Nephron progenitor cell (in vitro differentiated cells): ENCODE results near the gene ILF2.

Source experiments
- DNase-seq: peaks from one replicate; pipeline ENCODE4 v3.0.0; 2021
- H3K27ac Mint-ChIP-seq: 2 replicates; pipeline ENCODE4 v1.8.0; 2021; ENCODE audit warnings: mild to moderate bottlenecking, moderate library complexity, mixed read lengths
- H3K27me3 Mint-ChIP-seq: 2 replicates; pipeline ENCODE4 v1.8.0; 2021; ENCODE audit warnings: mild to moderate bottlenecking, low read depth, mixed read lengths; ENCODE audit not compliant: poor library complexity
- H3K36me3 Mint-ChIP-seq: 2 replicates; pipeline ENCODE4 v1.8.0; 2021; ENCODE audit warnings: low read depth, mixed read lengths
- H3K4me1 Mint-ChIP-seq: 2 replicates; pipeline ENCODE4 v1.8.0; 2021; ENCODE audit warnings: mixed read lengths
- H3K4me3 Mint-ChIP-seq: 2 replicates; pipeline ENCODE4 v1.8.0; 2021; ENCODE audit warnings: mild to moderate bottlenecking, moderate library complexity, mixed read lengths
- H3K9me3 Mint-ChIP-seq: 2 replicates; pipeline ENCODE4 v1.8.0; 2021; ENCODE audit warnings: mild to moderate bottlenecking, moderate library complexity, mixed read lengths
- TF ChIP-seq, protein P1 (sequence below): fragments of 200-600 bp; sonication (generic); IDR thresholded peaks from 2 replicates; pipeline ENCODE4 v1.5.0; 2021; ENCODE audit warnings: antibody characterized with exemption

The ILF2 gene

DNA sequence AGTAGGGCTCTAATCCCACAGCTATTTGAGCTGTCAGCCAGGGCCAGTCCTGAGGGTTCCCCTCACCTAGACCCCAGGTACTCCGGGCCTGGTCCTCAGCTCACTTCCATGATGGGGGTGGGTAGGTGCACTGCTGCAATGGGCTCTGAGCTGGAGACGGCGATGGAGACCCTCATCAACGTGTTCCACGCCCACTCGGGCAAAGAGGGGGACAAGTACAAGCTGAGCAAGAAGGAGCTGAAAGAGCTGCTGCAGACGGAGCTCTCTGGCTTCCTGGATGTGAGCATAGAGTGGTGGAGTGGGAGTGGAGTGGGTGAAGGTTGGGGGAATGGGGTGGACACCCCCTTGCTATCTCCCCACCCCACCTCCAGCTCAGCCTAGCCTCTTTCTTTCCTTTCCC is 40.4 kb downstream of the ILF2 start:
- H3K4me3 Mint-ChIP-seq, result no peak overlapping the region
- H3K27ac Mint-ChIP-seq, result peak overlapping the region; percentile 75
- H3K9me3 Mint-ChIP-seq, result peaks cover 12% of the 10 kb centered on the region
- H3K36me3 Mint-ChIP-seq, result peaks cover 25% of the 10 kb centered on the region
- peaks cover 3% of the 10 kb centered on the region for H3K27me3 Mint-ChIP-seq
- peaks cover 89% of the 10 kb centered on the region for H3K4me1 Mint-ChIP-seq
- DNase-seq, result no peak
- TF ChIP-seq, protein P1, sequence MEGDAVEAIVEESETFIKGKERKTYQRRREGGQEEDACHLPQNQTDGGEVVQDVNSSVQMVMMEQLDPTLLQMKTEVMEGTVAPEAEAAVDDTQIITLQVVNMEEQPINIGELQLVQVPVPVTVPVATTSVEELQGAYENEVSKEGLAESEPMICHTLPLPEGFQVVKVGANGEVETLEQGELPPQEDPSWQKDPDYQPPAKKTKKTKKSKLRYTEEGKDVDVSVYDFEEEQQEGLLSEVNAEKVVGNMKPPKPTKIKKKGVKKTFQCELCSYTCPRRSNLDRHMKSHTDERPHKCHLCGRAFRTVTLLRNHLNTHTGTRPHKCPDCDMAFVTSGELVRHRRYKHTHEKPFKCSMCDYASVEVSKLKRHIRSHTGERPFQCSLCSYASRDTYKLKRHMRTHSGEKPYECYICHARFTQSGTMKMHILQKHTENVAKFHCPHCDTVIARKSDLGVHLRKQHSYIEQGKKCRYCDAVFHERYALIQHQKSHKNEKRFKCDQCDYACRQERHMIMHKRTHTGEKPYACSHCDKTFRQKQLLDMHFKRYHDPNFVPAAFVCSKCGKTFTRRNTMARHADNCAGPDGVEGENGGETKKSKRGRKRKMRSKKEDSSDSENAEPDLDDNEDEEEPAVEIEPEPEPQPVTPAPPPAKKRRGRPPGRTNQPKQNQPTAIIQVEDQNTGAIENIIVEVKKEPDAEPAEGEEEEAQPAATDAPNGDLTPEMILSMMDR, result no peak

DNA sequence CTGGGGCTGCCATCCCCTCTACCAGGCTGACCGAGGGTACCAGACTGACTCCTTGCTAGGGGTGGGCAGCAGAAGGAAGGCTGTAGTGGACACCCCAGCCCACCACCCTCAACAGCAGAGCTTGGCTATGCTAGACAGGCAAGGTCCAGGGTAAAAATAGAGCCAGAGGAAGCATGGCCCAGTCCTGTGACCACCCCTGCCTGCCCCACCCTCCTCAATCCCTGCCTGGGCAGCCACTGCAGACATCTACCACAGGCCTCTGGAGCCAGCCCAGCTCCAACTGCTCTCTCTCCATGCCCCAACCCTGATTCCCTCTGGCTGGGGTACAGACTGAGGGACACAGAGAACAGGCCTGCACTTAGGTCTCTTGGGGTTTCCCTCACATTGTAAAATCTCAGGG is 40.8 kb downstream of the ILF2 start:
- H3K4me3 Mint-ChIP-seq, result no peak overlapping the region
- H3K9me3 Mint-ChIP-seq, result peaks cover 12% of the 10 kb centered on the region
- TF ChIP-seq, protein P1, result no peak
- H3K36me3 Mint-ChIP-seq, result peaks cover 29% of the 10 kb centered on the region
- H3K27me3 Mint-ChIP-seq, result peaks cover 3% of the 10 kb centered on the region
- peaks cover 91% of the 10 kb centered on the region for H3K4me1 Mint-ChIP-seq
- no peak for DNase-seq
- peak overlapping the region; percentile 75 for H3K27ac Mint-ChIP-seq

DNA sequence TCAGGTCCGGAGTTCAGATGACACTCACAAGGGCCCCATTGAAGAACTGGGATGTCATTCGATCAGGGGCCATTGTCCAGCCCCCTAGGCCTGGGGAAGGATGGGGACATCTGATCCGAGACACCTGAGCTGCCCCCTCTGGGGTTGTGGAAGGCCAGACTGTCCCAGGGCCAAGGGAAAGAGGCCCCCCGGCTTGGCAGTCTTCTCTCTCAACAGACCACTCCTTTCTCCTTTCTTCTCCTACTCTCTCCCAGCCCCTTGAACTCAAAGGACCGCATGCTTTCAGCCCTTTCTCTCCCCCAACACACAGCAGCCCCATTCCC is 41.5 kb downstream of the ILF2 start:
- peaks cover 32% of the 10 kb centered on the region for H3K36me3 Mint-ChIP-seq
- TF ChIP-seq, protein P1, result no peak
- peaks cover 92% of the 10 kb centered on the region for H3K4me1 Mint-ChIP-seq
- peaks cover 3% of the 10 kb centered on the region for H3K27me3 Mint-ChIP-seq
- H3K4me3 Mint-ChIP-seq, result peak overlapping the region; percentile 49
- peak overlapping the region; percentile 75 for H3K27ac Mint-ChIP-seq
- no peak for DNase-seq
- H3K9me3 Mint-ChIP-seq, result peaks cover 12% of the 10 kb centered on the region

DNA sequence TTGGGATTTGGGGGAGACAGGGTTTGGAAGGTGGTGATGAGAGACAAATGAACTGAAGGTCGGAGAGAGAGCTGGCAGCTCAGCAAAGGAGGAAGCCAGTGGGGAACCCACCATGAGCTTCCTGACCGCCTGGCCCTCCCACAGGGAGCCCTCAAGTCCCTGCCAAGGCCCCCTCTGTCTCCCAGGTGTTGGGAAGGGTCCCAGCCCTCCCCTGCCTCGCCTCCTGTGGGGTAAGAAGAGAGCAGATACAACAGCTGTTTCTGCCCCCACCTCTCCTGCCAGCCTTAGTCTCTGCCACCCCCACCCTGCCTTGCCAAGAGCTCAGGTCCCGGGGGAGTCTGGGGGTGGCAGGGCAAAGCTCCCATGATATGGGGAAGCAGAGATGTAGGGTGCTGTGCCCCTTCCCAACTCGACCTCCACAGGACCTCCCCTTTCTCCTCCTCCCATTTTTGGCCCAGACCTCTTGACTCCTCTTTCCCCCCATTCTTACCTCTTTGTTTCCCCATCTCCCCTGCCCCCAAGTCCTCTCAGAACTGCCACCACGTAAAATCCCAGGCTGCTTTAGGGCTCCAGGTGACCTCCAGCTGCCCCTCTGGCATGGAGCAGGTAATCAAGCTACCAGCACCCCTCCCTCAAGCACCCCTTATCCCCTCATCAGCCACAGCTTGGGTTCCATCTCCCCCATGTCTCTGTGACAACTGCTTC is 42.0 kb downstream of the ILF2 start:
- Mint-ChIP-seq H3K4me3 (peak overlapping the region; percentile 38), H3K27ac (no peak overlapping the region), H3K4me1 (peaks cover 94% of the 10 kb centered on the region), H3K36me3 (peaks cover 36% of the 10 kb centered on the region), H3K9me3 (peaks cover 12% of the 10 kb centered on the region), H3K27me3 (peaks cover 3% of the 10 kb centered on the region)
- DNase-seq, result no peak
- TF ChIP-seq, protein P1, result no peak

DNA sequence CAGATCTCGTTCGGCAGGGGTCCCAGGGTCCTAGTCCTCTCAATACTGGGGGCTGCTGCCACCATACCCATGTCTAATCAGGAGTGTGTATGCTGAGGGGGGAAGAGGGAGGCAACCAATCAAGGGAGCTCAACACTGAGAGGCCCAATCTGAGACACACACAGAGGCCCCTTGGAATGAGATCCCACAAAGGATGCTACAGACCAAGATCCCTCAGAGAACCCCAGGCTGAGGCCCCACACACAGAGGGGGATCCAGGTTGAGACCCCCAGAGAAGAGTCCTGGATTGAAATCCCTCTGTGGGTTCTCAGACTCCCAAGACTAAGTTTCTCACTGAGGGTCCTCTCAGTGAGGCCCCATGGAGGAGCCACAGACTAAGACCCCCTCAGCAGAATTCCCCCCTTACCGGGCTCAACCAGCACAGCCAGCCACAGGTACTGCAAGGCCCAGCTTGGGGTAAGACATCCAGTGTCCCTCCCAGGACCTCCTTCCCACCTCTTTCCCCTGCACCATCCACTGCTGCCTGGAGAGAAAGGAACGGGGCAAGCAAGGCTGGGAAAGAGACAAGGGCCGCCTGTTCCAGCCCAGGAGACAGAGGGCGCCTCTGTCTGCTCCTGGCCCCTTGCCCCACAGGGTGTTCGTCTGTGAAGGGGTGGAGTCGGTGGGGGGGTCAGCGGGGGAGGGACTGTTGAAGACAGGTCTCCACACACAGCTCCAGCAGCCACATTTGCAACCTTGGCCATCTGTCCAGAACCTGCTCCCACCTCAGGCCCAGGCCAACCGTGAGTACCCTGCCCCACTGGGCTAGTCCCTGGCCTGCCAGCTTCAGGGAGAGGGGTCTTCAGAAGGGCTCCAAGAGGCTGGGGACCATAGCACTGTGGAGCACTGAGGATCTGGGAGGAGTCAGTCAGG is 42.8 kb downstream of the ILF2 start, which contains the start of gene S100A1:
Gene S100A1 (plus strand): TSS at position 720 of the 912 bp plus-strand sequence. CDS start 2,088 bp downstream, outside the sequence.
- TF ChIP-seq, protein P1, result no peak
- no peak for DNase-seq
- Mint-ChIP-seq H3K4me1 (peaks cover 94% of the 10 kb centered on the region), H3K9me3 (peaks cover 3% of the 10 kb centered on the region), H3K27me3 (no peaks in the 10 kb centered on the region), H3K27ac (peak within 1 kb of the TSS; percentile 99), H3K36me3 (peaks cover 44% of the 10 kb centered on the region), H3K4me3 (peak within 1 kb of the TSS; percentile 93)
